Large intestine (tissue), 3 donors: Measurements from ENCODE around the gene ZNF683. TPM values are rescaled to one million over a fixed set of nuclear protein-coding genes. Genes with fewer than 3 reads are reported as not detected.
A peak's percentile ranks its signal among the peaks of the same experiment; 100 is the strongest.

Experiments
- DNase-seq, 2 donors: peaks; one replicate each; pipeline versions ENCODE4 v3.0.0 to v3.0.0-alpha.2; 2013
- H3K27ac ChIP-seq: one replicate; pipeline ENCODE4 v1.5.1; 2013; ENCODE audit warnings: low read length
- H3K27me3 ChIP-seq: 2 replicates; pipeline ENCODE4 v1.6.1; 2013; ENCODE audit warnings: low read length; ENCODE audit not compliant: control insufficient read depth, insufficient read depth
- H3K36me3 ChIP-seq: 2 replicates; pipeline ENCODE4 v1.6.1; 2013; ENCODE audit warnings: low read length; ENCODE audit not compliant: control insufficient read depth, insufficient read depth
- H3K4me1 ChIP-seq: one replicate; pipeline ENCODE4 v1.6.1; 2013; ENCODE audit warnings: low read length; ENCODE audit not compliant: control insufficient read depth, insufficient read depth
- H3K4me3 ChIP-seq: one replicate; pipeline ENCODE4 v1.5.1; 2013; ENCODE audit warnings: low read length
- H3K9me3 ChIP-seq: one replicate; pipeline ENCODE4 v1.6.1; 2013; ENCODE audit warnings: mild to moderate bottlenecking, low read depth, low read length, moderate library complexity; ENCODE audit not compliant: control insufficient read depth
- WGBS: methylation state at CpG from one replicate; pipeline ENCODE4 v1.1.5; 2013; ENCODE audit warnings: low lambda C conversion rate; ENCODE audit not compliant: insufficient coverage; 5-methylcytosine and 5-hydroxymethylcytosine counted together
- polyA plus RNA-seq: library from polyadenylated mRNA; unstranded; fragments of 120-200 nt; gene quantifications from one replicate; pipeline ENCODE4 v1.2.1, GENCODE V29; 2013

Gene ZNF683
- polyA plus RNA-seq, 1 donor: 0.27 TPM

DNA sequence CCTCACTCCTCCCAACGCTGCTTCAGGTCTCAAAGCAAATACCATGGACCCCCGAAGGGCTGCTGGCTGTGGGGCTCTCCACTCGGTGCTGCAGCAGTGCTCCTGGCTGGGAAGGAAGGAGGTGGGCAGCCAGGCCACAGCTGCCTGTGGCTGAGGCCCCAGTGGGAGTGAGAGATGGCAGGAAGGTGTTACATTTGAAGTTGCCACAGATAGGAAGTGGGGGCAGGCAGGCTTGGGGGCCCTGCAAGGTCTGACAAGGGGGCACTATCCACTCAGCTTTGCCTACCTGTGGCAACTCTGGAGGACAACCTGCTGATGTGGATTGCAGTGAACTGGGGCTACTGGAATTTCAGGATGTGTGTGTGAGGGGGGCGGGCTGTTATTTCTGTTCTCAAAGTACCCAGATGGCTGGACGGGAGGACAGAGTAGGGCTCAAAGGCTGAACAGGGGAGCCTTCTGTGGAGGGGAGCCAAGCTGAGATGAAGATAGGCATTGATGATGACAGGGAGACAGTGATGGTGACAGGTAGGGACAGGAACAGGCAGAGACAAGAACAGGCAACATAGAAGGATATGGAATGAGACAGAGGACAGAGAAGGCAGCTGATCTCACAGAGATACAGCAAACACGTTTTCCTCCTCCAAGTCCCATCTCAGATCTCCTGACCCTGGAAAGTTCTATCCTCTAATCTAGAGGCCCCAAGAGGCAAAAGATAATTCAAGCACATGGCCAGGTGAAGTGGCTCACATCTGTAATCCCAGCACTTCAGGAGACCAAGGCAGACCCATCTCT is 1.8 kb downstream of the ZNF683 start:
- no peak overlapping the region for H3K4me3 ChIP-seq
- H3K9me3 ChIP-seq: no peaks in the 10 kb centered on the region
- no peak overlapping the region for H3K27ac ChIP-seq
- WGBS: no CpG with 5 or more reads among the region's 6 CpGs
- H3K27me3 ChIP-seq: peaks cover 4% of the 10 kb centered on the region
- no peaks in the 10 kb centered on the region for H3K36me3 ChIP-seq
- no peaks in the 10 kb centered on the region for H3K4me1 ChIP-seq
- DNase-seq: no peak

DNA sequence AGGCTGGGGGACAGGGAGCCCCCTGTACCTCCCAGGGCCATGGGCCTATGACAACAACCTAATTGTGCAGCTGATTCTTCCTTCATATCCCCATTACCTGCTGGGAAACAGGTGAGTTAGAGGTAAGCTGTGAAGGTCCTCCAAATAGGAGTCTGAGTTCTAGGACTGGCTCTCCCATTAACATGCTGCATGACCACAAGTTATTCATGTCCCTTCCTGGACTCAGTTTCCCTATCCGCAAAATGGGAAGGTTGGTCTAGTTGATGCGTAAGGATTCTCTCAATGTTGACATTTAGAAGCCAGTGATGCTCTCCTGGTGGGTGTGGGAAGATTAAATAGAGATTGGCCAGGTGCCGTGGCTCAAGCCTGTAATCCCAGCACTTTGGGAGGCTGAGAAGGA is 4.1 kb downstream of the ZNF683 start:
- no peak overlapping the region for H3K27ac ChIP-seq
- no CpG with 5 or more reads among the region's 3 CpGs for WGBS
- H3K4me1 ChIP-seq: no peaks in the 10 kb centered on the region
- H3K36me3 ChIP-seq: no peaks in the 10 kb centered on the region
- no peak for DNase-seq
- H3K4me3 ChIP-seq: no peak overlapping the region
- no peaks in the 10 kb centered on the region for H3K9me3 ChIP-seq
- H3K27me3 ChIP-seq: peaks cover 6% of the 10 kb centered on the region

DNA sequence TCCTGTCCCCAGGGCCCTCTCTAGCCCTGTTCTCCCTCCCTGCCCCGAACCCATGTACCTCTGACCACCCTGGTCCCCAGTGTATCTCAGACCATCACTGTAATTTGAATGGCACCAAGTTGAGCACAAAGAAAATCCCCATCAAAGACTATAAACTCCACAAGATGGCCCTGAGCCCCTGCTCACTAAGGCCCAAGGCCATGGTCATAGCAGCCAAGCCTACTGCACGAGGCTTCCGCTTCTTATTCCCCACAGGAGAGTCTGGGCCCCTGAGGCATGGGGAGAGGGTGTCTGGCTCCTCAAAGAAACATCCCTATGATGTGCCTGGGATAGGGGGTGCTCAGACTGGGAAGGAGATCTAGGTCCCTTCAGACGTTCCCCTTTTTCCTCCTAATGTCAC is 4.5 kb downstream of the ZNF683 start:
- H3K27me3 ChIP-seq: peaks cover 8% of the 10 kb centered on the region
- no peak for DNase-seq

DNA sequence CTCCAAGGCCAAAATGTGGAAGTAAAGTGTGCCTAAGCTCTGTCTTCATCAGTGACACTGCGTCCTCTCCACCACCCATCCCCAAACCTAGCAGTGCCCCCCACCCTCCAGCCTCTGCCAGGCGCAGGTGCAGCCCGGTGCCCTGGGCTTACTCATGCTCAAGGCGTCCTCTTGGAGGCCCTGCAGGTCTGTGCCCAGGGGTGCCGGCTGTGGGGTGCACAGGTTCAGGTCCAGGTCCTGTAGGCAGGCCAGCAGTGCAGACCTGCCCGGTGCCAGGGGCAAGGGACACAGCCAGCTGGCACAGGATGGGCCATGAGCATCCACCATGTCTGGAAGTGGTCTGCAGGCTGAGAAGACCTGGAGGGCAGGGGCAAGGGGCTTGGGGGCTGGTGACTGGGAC is 5.1 kb downstream of the ZNF683 start:
- peaks cover 7% of the 10 kb centered on the region for H3K27me3 ChIP-seq
- H3K36me3 ChIP-seq: no peaks in the 10 kb centered on the region
- H3K4me1 ChIP-seq: no peaks in the 10 kb centered on the region
- WGBS: no CpG with 5 or more reads among the region's 6 CpGs
- no peak for DNase-seq
- no peaks in the 10 kb centered on the region for H3K9me3 ChIP-seq
- no peak overlapping the region for H3K4me3 ChIP-seq
- no peak overlapping the region for H3K27ac ChIP-seq

More for the DNA sequence above, 4.5 kb downstream of the ZNF683 start:
- no CpG with 5 or more reads among the region's 4 CpGs for WGBS
- Histone ChIP-seq H3K36me3 (no peaks in the 10 kb centered on the region), H3K9me3 (no peaks in the 10 kb centered on the region), H3K27ac (no peak overlapping the region), H3K4me1 (no peaks in the 10 kb centered on the region), H3K4me3 (no peak overlapping the region)

DNA sequence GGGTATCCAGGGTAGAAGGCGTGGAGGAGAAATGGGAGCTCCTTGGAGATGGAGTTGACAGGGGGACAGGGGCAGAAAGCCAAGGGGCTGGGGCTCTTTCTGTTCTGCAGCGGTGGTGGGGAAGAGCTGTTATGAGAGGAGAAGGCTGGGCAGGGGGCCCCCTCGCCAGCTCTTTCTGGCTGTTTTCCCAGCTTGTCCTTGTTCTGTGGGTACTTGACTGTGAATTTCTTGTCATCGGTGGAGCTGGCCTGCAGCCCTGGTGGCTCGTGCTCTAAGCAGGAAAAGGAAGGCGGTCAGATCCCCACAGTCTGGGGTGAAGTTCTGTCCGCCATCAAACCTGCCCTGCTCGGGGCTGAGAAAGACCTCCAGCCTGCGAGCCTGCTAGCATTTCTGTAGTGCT is 7.6 kb downstream of the ZNF683 start:
- Histone ChIP-seq H3K27ac (no peak overlapping the region), H3K27me3 (peaks cover 30% of the 10 kb centered on the region), H3K4me3 (no peak overlapping the region), H3K9me3 (peaks cover 3% of the 10 kb centered on the region), H3K4me1 (peaks cover 13% of the 10 kb centered on the region), H3K36me3 (no peaks in the 10 kb centered on the region)
- no CpG with 5 or more reads among the region's 9 CpGs for WGBS
- DNase-seq: no peak

DNA sequence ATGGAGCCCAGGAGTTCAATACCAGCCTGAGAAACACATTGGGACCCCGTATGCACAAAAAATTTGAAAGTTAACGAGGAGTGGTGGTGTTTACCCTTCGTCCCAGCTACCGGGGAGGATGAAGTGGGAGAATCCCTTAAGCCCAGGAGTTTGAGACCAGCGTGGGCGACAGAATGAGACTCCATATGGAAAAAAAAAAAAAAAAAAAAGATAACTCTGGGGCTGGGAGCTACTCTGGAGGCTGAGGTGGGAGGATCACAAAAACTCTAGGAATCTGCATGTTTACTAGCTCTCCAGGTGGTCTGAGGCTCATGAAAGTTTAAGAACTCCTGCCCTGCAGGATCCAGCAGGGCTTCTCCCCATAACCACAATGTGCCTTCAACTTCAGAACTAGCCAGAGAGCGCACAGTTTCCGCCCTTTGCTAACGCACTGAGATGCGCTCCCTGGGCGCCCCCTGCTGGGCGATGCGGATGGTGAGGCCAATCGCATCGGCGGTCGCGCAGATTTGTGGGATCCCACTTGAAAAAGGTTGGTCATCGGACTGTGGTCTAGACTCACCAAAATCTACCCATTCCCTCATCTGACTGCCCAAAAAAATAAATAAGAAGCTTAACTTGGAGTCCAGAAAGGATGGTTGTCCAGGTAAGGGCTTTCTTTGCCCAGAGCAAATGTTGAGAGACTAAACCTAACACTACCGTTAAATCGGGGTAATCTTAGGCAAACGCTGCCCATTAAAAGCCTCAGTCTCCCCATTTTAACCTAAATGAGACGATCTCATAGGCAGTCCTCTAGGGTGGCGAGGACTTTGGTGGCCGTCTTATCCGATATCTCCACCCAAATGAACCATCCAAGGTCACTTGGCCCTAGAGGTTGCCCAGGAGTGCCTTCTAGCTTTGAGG is 8.8 kb downstream of the ZNF683 start:
- Histone ChIP-seq H3K27me3 (peaks cover 36% of the 10 kb centered on the region), H3K27ac (no peak overlapping the region), H3K9me3 (peaks cover 5% of the 10 kb centered on the region), H3K4me3 (no peak overlapping the region), H3K4me1 (peaks cover 23% of the 10 kb centered on the region), H3K36me3 (no peaks in the 10 kb centered on the region)
- no CpG with 5 or more reads among the region's 26 CpGs for WGBS
- DNase-seq: peak; percentile 69 to 71

DNA sequence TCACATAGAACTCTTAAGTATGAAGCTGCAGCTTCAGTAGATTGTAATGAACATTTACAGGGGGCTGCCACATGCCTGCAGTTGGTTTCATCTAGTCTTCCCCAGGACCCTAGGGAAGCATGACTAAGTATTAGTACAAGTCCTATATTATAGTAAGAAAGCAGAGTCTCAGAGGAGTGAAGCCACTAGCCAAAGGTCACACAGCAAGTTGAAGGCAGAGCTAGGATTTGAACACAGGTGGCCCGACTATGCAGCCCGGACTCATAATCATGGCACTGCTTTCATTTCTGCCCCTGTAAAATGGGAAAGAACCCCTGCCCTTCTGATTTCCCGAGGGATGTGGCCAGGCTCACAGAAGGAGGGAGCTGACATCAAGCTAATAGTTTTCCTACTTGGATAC is 10.2 kb downstream of the ZNF683 start:
- no peaks in the 10 kb centered on the region for H3K36me3 ChIP-seq
- H3K27me3 ChIP-seq: peaks cover 37% of the 10 kb centered on the region
- no peak for DNase-seq
- H3K4me1 ChIP-seq: peaks cover 37% of the 10 kb centered on the region
- WGBS: no CpG with 5 or more reads among the region's 3 CpGs
- peaks cover 5% of the 10 kb centered on the region for H3K9me3 ChIP-seq
- no peak overlapping the region for H3K27ac ChIP-seq
- H3K4me3 ChIP-seq: no peak overlapping the region

DNA sequence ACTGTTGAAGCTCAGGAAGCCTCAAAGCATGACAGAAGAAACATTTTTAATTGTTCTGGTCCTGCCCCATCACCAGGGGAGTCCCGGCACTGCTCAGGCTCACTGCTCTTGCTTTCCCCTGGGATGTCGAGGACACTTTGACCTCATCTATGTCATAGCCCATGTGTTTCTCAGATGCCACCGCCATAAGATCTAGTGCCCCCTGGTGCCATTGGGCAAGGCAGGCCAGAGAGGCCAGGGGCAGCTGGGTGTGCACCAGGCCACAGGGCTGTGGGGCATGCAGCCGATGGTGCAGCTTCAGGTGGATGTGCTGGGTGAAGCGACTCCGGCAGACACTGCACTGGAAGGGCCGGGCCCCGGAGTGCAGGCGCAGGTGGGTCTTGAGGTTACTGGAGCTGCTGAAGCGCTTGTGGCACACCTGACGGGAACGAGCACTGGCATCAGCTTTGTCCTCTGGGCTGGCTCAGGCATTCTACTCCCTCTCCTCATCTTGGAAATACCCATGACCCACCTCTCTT is 10.9 kb downstream of the ZNF683 start:
- Histone ChIP-seq H3K27me3 (peaks cover 37% of the 10 kb centered on the region), H3K36me3 (no peaks in the 10 kb centered on the region), H3K4me1 (peaks cover 44% of the 10 kb centered on the region), H3K9me3 (peaks cover 5% of the 10 kb centered on the region), H3K27ac (no peak overlapping the region), H3K4me3 (no peak overlapping the region)
- DNase-seq: no peak
- no CpG with 5 or more reads among the region's 12 CpGs for WGBS

DNA sequence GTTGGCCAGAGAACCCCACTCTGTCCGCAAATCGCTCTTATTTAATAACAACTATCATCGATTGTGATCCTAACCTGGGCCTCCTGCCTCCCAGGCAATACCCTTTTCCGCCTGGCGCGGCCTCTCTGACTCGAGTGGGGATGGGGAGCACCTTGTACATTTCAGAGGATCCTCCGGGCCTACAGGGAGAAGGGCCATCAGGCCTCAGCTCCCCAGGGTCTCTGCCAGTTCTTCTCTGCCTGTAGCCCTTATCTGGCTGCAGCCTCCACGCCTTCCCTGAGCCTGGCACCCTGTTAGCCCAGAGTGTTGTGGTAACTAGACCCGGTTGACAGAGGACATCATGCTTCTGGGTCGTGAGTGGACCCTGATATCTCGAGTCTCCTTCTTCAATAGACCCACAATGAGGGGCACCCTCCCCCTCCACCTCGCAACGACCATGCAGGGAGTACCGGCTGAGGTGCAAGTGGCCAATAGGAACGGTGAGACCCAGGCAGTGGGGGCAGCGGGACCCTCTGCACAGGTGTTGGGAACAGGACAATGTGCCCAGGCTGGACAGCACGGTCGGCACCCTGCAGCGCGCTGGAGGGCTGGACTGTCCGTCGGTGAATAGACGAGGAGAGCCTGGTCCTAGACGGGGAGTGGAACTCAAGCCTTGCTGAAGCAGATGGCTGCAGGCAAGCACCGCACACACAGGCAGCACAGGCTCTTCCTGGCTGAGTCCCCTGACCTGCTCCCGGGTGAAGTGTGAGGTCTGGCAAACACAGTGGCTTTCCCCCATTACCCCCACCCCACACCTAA is 11.5 kb downstream of the ZNF683 start:
- Histone ChIP-seq H3K9me3 (peaks cover 5% of the 10 kb centered on the region), H3K4me3 (peak overlapping the region; percentile 39), H3K27me3 (peaks cover 37% of the 10 kb centered on the region), H3K27ac (no peak overlapping the region), H3K4me1 (peaks cover 50% of the 10 kb centered on the region), H3K36me3 (no peaks in the 10 kb centered on the region)
- no peak for DNase-seq
- WGBS: 80% methylated on average over 1 of the region's 27 CpGs
